Tibial nerve (tissue), 3 donors: ENCODE data around the gene KIF7.

Experiments
- POLR2A ChIP-seq, 2 donors: fragments of 450-650 bp; IDR thresholded peaks; one replicate each; pipeline ENCODE4 v1.6.1; 2017; ENCODE audit warnings: antibody characterized with exemption in 2 of 2, mild to moderate bottlenecking in 2 of 2, moderate library complexity in 2 of 2
- TF ChIP-seq, protein P1 (sequence below), 5 experiments: fragments of 200-600 bp in 3 of 5; fragments of 450-650 bp in 2 of 5; sonication (generic) in 3 of 5; IDR thresholded peaks; one replicate each; pipeline ENCODE4 v1.5.1; 2016 to 2019; ENCODE audit warnings: antibody characterized with exemption in 5 of 5, mild to moderate bottlenecking in 3 of 5, moderate library complexity in 2 of 5

DNA sequence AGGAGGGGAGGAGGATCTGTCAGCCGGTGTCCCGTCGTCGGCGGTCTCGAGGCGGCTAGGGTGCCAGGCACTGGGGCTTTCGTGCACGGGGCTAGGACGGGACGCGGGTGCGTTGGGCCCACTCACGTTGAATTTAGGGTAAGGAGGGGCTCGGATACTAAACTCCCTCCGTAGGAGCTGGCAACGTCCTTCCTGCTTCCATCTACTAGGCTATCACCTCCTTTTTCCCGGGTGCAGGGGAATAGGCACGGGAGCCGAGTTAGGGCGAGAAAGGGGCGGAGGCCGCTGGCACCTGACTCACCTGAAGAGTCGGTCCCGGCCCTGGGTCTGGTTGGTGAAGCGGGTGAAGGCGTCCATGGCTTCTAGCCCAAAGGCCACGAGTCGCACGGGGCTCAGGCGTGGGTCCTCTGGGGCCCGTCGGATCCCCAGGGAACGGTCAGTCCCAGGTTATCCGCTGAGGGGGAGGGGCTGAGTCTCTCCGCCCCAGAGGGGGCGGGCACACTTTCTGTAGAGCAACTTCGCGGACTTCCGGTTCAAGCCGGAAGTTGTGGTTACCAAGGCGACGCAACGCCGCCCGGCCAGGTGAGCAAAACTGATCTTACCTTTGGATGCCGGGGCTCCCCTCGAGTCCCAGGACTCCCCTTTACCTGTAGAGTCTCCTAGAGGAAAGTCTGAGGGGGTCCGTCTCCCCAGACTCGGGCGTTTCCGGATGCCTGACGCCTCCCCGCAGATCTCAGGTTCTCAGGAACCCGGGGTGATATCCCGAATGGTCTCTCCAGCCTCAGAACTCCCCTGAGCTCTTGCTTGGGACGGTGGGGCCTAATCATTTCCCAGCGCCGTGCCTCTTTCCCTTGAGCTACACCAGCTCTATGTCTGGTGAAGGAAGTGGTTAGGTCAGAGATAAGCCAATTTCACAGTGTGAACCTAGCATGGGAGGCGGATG is 35.3 kb upstream of the KIF7 start, which contains the start of the genes PEX11A and WDR93:
- TF ChIP-seq, protein P1, sequence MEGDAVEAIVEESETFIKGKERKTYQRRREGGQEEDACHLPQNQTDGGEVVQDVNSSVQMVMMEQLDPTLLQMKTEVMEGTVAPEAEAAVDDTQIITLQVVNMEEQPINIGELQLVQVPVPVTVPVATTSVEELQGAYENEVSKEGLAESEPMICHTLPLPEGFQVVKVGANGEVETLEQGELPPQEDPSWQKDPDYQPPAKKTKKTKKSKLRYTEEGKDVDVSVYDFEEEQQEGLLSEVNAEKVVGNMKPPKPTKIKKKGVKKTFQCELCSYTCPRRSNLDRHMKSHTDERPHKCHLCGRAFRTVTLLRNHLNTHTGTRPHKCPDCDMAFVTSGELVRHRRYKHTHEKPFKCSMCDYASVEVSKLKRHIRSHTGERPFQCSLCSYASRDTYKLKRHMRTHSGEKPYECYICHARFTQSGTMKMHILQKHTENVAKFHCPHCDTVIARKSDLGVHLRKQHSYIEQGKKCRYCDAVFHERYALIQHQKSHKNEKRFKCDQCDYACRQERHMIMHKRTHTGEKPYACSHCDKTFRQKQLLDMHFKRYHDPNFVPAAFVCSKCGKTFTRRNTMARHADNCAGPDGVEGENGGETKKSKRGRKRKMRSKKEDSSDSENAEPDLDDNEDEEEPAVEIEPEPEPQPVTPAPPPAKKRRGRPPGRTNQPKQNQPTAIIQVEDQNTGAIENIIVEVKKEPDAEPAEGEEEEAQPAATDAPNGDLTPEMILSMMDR (IDR thresholded peaks at IDR 0.05): no peak
- no peak for TF ChIP-seq POLR2A (IDR thresholded peaks at IDR 0.05)
